Gastrocnemius medialis (tissue), 4 donors: ENCODE results near the gene ITGAV. TPM values are rescaled to one million over a fixed set of nuclear protein-coding genes. Genes with fewer than 3 reads are reported as not detected.

Source experiments
- ATAC-seq, 2 donors: fragments of 150-250 bp; one replicate each; pipeline ENCODE4 v1.9.1; 2016
- DNase-seq, 2 donors: peaks; one replicate each; pipeline ENCODE4 v3.0.0-alpha.2; 2019
- H3K27ac ChIP-seq, 4 donors: fragments of 200-600 bp; sonication (generic); 1 replicate in 1 of 4; 2 replicates in 3 of 4; pipeline ENCODE4 v1.5.1; 2016 to 2018; ENCODE audit warnings: mild to moderate bottlenecking in 2 of 4, moderate library complexity in 1 of 4
- H3K27me3 ChIP-seq, 3 donors: fragments of 200-600 bp; sonication (generic) in 2 of 3; 1 replicate in 1 of 3; 2 replicates in 2 of 3; pipeline versions ENCODE4 v1.5.1 to v1.6.0; 2016 to 2019; ENCODE audit warnings: mild to moderate bottlenecking in 1 of 3, moderate library complexity in 1 of 3
- H3K36me3 ChIP-seq, 2 donors: fragments of 200-600 bp; sonication (generic) in 1 of 2; one replicate each; pipeline ENCODE4 v1.5.1; 2017 to 2018
- H3K4me1 ChIP-seq, 2 donors: fragments of 200-600 bp; sonication (generic) in 1 of 2; one replicate each; pipeline ENCODE4 v1.5.1; 2016 to 2017; ENCODE audit warnings: mild to moderate bottlenecking in 2 of 2
- H3K4me3 ChIP-seq, 4 donors: fragments of 200-600 bp; sonication (generic) in 3 of 4; 1 replicate in 1 of 4; 2 replicates in 3 of 4; pipeline ENCODE4 v1.5.1; 2016 to 2019; ENCODE audit warnings: mild to moderate bottlenecking in 2 of 4
- H3K9me3 ChIP-seq, 3 donors: fragments of 200-600 bp; sonication (generic) in 2 of 3; 1 replicate in 1 of 3; 2 replicates in 2 of 3; pipeline ENCODE4 v1.5.1; 2016 to 2019
- CTCF ChIP-seq, 5 experiments: fragments of 450-650 bp in 3 of 5; fragments of 200-600 bp in 2 of 5; sonication (generic) in 2 of 5; IDR thresholded peaks in 4 of 5; conservative IDR thresholded peaks in 1 of 5; 1 replicate in 4 of 5; 2 replicates in 1 of 5; pipeline ENCODE4 v1.5.1; 2016 to 2019; ENCODE audit warnings: antibody characterized with exemption in 5 of 5, mild to moderate bottlenecking in 3 of 5, moderate library complexity in 3 of 5
- POLR2A ChIP-seq, 2 donors: fragments of 450-650 bp; IDR thresholded peaks; one replicate each; pipeline ENCODE4 v1.6.1; 2017; ENCODE audit warnings: antibody characterized with exemption in 2 of 2, mild to moderate bottlenecking in 2 of 2, moderate library complexity in 2 of 2
- in situ Hi-C, 4 donors: fragments of 200-750 bp; cut with MboI; loops; one replicate each; pipeline versions ENCODE4 v1.15.0 to v1.8.0; 2017; ENCODE audit warnings: low sequenced_read_pairs in 4 of 4
- intact Hi-C: fragments of 100-400 bp; cut with DNase I; formaldehyde crosslinking; loops from one replicate; pipeline ENCODE4 v1.15.1; 2023; ENCODE audit warnings: low total_unique reads
- total RNA-seq, 4 donors: library from RNA; depleted of rRNA; stranded (reverse); fragments of >200 nt; gene quantifications; one replicate each; pipeline versions ENCODE4 v1.1.0 to v1.2.3, GENCODE V29; 2016

Gene ITGAV
- total RNA-seq, 4 donors from 2014 or later, result 30.0 to 63.1 (median 47.4) TPM

- Histone ChIP-seq H3K27me3 (no peaks in the 10 kb centered on the region), H3K27ac (no peak overlapping the region), H3K4me3 (no peak overlapping the region), H3K9me3 (no peaks in the 10 kb centered on the region), H3K4me1 (no peaks in the 10 kb centered on the region), H3K36me3 (no peaks in the 10 kb centered on the region)
- DNase-seq (no peak), ATAC-seq (no peak)
- in situ Hi-C loops (no loop called here), intact Hi-C loops (no loop called here)
- TF ChIP-seq CTCF (IDR thresholded peaks at IDR 0.05 in 4 of 5, conservative IDR thresholded peaks at IDR 0.05 in 1 of 5) (no peak), POLR2A (IDR thresholded peaks at IDR 0.05) (no peak)
These were observed 17.2 kb upstream of the ITGAV start for GRCh38 chr2:186572705-186573104.

- DNase-seq (no peak), ATAC-seq (no peak)
- Histone ChIP-seq H3K4me1 (no peaks in the 10 kb centered on the region), H3K27me3 (no peaks in the 10 kb centered on the region), H3K36me3 (no peaks in the 10 kb centered on the region), H3K9me3 (no peaks in the 10 kb centered on the region), H3K4me3 (no peak overlapping the region), H3K27ac (no peak overlapping the region)
- intact Hi-C loops, result no loop called here
- in situ Hi-C loops, result no loop called here
- TF ChIP-seq POLR2A (IDR thresholded peaks at IDR 0.05) (no peak), CTCF (IDR thresholded peaks at IDR 0.05 in 4 of 5, conservative IDR thresholded peaks at IDR 0.05 in 1 of 5) (no peak)
These were observed 16.3 kb upstream of the ITGAV start for GRCh38 chr2:186573531-186573930.

- no peaks in the 10 kb centered on the region for H3K4me1 ChIP-seq
- TF ChIP-seq CTCF (IDR thresholded peaks at IDR 0.05 in 4 of 5, conservative IDR thresholded peaks at IDR 0.05 in 1 of 5), result no peak
- no peak for TF ChIP-seq POLR2A (IDR thresholded peaks at IDR 0.05)
- H3K9me3 ChIP-seq, result no peaks in the 10 kb centered on the region
- H3K27ac ChIP-seq, result no peak overlapping the region
- intact Hi-C loops, result no loop called here
- ATAC-seq (peak; percentile 73 to 89), DNase-seq (peak in 1 of 2 donors; percentile 7)
- in situ Hi-C loops, result no loop called here
- H3K27me3 ChIP-seq, result no peaks in the 10 kb centered on the region
- H3K36me3 ChIP-seq, result no peaks in the 10 kb centered on the region
- H3K4me3 ChIP-seq, result no peak overlapping the region
These were observed 14.6 kb upstream of the ITGAV start for GRCh38 chr2:186575302-186575701.

- H3K27ac ChIP-seq, result no peak overlapping the region
- DNase-seq (no peak), ATAC-seq (no peak)
- H3K4me3 ChIP-seq, result no peak overlapping the region
- H3K4me1 ChIP-seq, result no peaks in the 10 kb centered on the region
- no peaks in the 10 kb centered on the region for H3K27me3 ChIP-seq
- no peaks in the 10 kb centered on the region for H3K9me3 ChIP-seq
- in situ Hi-C loops, result no loop called here
- H3K36me3 ChIP-seq, result no peaks in the 10 kb centered on the region
- intact Hi-C loops, result no loop called here
- TF ChIP-seq CTCF (IDR thresholded peaks at IDR 0.05 in 4 of 5, conservative IDR thresholded peaks at IDR 0.05 in 1 of 5) (no peak), POLR2A (IDR thresholded peaks at IDR 0.05) (no peak)
These were observed 14.0 kb upstream of the ITGAV start for GRCh38 chr2:186575856-186576255.

GRCh38 chr2:186576614-186577013 lies 13.2 kb upstream of the ITGAV start:
- Histone ChIP-seq H3K4me3 (no peak overlapping the region), H3K27me3 (no peaks in the 10 kb centered on the region), H3K4me1 (no peaks in the 10 kb centered on the region), H3K27ac (no peak overlapping the region), H3K9me3 (no peaks in the 10 kb centered on the region), H3K36me3 (no peaks in the 10 kb centered on the region)
- TF ChIP-seq POLR2A (IDR thresholded peaks at IDR 0.05) (no peak), CTCF (IDR thresholded peaks at IDR 0.05 in 4 of 5, conservative IDR thresholded peaks at IDR 0.05 in 1 of 5) (no peak)
- ATAC-seq, result no peak
- intact Hi-C loops, result no loop called here
- in situ Hi-C loops, result no loop called here
- no peak for DNase-seq
